ENCODE data around the gene P2RX5.

- TF ChIP-seq, protein P1, sequence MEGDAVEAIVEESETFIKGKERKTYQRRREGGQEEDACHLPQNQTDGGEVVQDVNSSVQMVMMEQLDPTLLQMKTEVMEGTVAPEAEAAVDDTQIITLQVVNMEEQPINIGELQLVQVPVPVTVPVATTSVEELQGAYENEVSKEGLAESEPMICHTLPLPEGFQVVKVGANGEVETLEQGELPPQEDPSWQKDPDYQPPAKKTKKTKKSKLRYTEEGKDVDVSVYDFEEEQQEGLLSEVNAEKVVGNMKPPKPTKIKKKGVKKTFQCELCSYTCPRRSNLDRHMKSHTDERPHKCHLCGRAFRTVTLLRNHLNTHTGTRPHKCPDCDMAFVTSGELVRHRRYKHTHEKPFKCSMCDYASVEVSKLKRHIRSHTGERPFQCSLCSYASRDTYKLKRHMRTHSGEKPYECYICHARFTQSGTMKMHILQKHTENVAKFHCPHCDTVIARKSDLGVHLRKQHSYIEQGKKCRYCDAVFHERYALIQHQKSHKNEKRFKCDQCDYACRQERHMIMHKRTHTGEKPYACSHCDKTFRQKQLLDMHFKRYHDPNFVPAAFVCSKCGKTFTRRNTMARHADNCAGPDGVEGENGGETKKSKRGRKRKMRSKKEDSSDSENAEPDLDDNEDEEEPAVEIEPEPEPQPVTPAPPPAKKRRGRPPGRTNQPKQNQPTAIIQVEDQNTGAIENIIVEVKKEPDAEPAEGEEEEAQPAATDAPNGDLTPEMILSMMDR (IDR thresholded peaks at IDR 0.05; ENCODE audit: insufficient read depth, low read length, poor library complexity, severe bottlenecking), result no peak
- no peak for TF ChIP-seq EZH2phosphoT487 (conservative IDR thresholded peaks at IDR 0.05; ENCODE audit: low read length)
These were observed 27.2 kb upstream of the P2RX5 start for GRCh38 chr17:3723188-3723555.
